Erythroblast (primary cell): ENCODE measurements around the gene CACNA2D4.

ENCODE experiments used
- GATA1 ChIP-seq: IDR thresholded peaks from 2 replicates; pipeline ENCODE4 v1.6.1; 2011; ENCODE audit warnings: low read depth, mild to moderate bottlenecking, control low read depth, low read length, moderate library complexity
- POLR2A ChIP-seq: IDR thresholded peaks from 2 replicates; pipeline ENCODE4 v1.6.1; 2011; ENCODE audit warnings: mild to moderate bottlenecking, low read length

DNA sequence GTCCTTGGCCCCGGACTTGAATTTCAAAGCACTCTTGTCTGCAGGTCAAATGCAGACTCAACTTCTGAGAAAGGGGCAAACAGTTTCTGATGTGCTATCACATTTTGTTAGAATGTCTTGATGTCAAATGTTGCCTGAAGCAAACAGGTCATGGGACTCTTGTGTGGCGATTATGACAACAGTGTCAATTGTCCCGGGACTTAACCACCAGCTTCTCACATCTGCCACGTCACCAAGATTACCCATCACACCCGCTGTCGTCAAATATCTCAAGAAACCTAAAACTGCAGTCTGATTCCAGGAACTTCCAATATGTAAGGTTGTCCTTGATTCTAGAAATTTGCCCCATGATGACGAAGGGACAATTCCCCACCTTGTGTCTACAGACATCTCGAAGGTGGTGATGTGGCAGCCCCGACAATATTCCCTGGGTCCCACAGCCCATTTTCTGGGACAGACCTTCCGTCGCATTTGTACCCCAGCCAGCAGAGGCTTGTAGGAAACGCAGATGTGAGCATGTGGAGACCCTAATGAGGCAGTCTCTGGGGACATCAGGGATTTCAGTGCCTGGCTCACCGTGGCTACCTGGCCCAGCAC lies 76.8 kb downstream of the CACNA2D4 start:
- TF ChIP-seq POLR2A (no peak), GATA1 (no peak)
